HCT116 (cell line): ENCODE data around the gene SYNE4. TPM values are rescaled to one million over a fixed set of nuclear protein-coding genes. Genes with fewer than 3 reads are reported as not detected.

ENCODE experiments used
- ATAC-seq: fragments of 200-7000 bp; cut with Tn5 transposase; 2 replicates; pipeline ENCODE4 v1.9.1; 2020; ENCODE audit warnings: mild to moderate bottlenecking, moderate library complexity
- BruUV-seq: library from RNA; stranded (reverse); fragments of 400-500 nt; replicated peaks from 2 replicates; lab custom pipeline; 2021; lab: Mats Ljungman, UMichigan
- CTCF ChIA-PET: fragments of 300-600 bp; sonication (Branson Sonifier 250); formaldehyde crosslinking; loops from one replicate; lab custom pipeline; 2021; ENCODE audit warnings: antibody characterized with exemption; lab: Charles Lee
- POLR2A ChIA-PET: fragments of 300-600, 350-600 bp; sonication (Branson Sonifier 250); formaldehyde crosslinking; loops from one replicate; lab custom pipeline; 2021; ENCODE audit warnings: antibody characterized with exemption; lab: Charles Lee
- RAD21 ChIA-PET, 2 experiments: fragments of 300-600 bp; sonication (Branson Sonifier 250); formaldehyde crosslinking; loops; one replicate each; lab custom pipeline; 2023; ENCODE audit warnings: low total read pairs in 2 of 2; ENCODE audit not compliant: uncharacterized antibody in 2 of 2, unreplicated experiment in 2 of 2, low non-redundant PET in 1 of 2; lab: Charles Lee
- DNase-seq: peaks from one replicate; pipeline ENCODE4 v3.0.0-alpha.2; 2010; ENCODE audit warnings: low read depth, low spot score
- H2AFZ ChIP-seq: fragments of 200-600 bp; shearing (Covaris generic), sonication (generic); 2 replicates; pipeline ENCODE4 v1.6.1; 2017; ENCODE audit warnings: low read depth, mixed run types, mixed read lengths, antibody characterized with exemption, low read length; ENCODE audit not compliant: poor library complexity, severe bottlenecking
- H3K27ac ChIP-seq: 2 replicates; pipeline ENCODE4 v1.5.1; 2012; ENCODE audit warnings: low read depth, low read length
- H3K27me3 ChIP-seq: fragments of 200-600 bp; sonication (generic); 2 replicates; pipeline ENCODE4 v1.6.1; 2016; ENCODE audit warnings: mixed run types, low read length, mixed read lengths; ENCODE audit not compliant: insufficient read depth
- H3K36me3 ChIP-seq, 2 experiments: fragments of 200-500 bp in 1 of 2; fragments of 200-600 bp in 1 of 2; sonication (Bioruptor generic) in 1 of 2; sonication (generic) in 1 of 2; 2 replicates each; pipeline versions ENCODE4 v1.5.1 to v1.6.1; 2014 to 2016; ENCODE audit warnings: low read length in 2 of 2, inconsistent platforms in 1 of 2, mixed read lengths in 1 of 2, mixed run types in 1 of 2; ENCODE audit not compliant: insufficient read depth in 2 of 2, control insufficient read depth in 1 of 2
- H3K4me1 ChIP-seq, 2 experiments: fragments of 200-600 bp in 1 of 2; sonication (generic) in 1 of 2; 2 replicates each; pipeline versions ENCODE4 v1.5.1 to v1.6.1; 2012 to 2017; ENCODE audit warnings: low read length in 2 of 2, inconsistent platforms in 1 of 2, mild to moderate bottlenecking in 1 of 2, mixed read lengths in 1 of 2, mixed run types in 1 of 2, moderate library complexity in 1 of 2; ENCODE audit not compliant: insufficient read depth in 2 of 2, control insufficient read depth in 1 of 2
- H3K4me2 ChIP-seq: fragments of 200-600 bp; sonication (generic); 2 replicates; pipeline ENCODE4 v1.6.1; 2017; ENCODE audit warnings: mixed run types, low read length, mixed read lengths
- H3K4me3 ChIP-seq, 2 experiments: fragments of 200-600 bp in 1 of 2; sonication (generic) in 1 of 2; replicated peaks in 1 of 2; 2 replicates each; pipeline ENCODE4 v1.5.1; 2011 to 2016; ENCODE audit warnings: low read length in 2 of 2, control low read depth in 1 of 2, low read depth in 1 of 2, mild to moderate bottlenecking in 1 of 2, mixed read lengths in 1 of 2, mixed run types in 1 of 2
- H3K79me2 ChIP-seq: fragments of 200-600 bp; sonication (generic); 2 replicates; pipeline ENCODE4 v1.6.1; 2017; ENCODE audit warnings: mild to moderate bottlenecking, mixed run types, low read length, moderate library complexity, mixed read lengths; ENCODE audit not compliant: insufficient read depth
- H3K9ac ChIP-seq: fragments of 200-600 bp; sonication (generic); 2 replicates; pipeline ENCODE4 v1.6.1; 2016; ENCODE audit warnings: low read length, mixed read lengths
- H3K9me2 ChIP-seq: fragments of 200-600 bp; sonication (generic), shearing (Covaris generic); 2 replicates; pipeline ENCODE4 v1.6.1; 2017; ENCODE audit warnings: mixed run types, mild to moderate bottlenecking, moderate library complexity; ENCODE audit not compliant: insufficient read depth
- H3K9me3 ChIP-seq, 2 experiments: fragments of 200-500 bp in 1 of 2; fragments of 200-600 bp in 1 of 2; sonication (Bioruptor generic) in 1 of 2; sonication (generic) in 1 of 2; 2 replicates each; pipeline ENCODE4 v1.6.1; 2014 to 2017; ENCODE audit warnings: low read length in 2 of 2, mixed read lengths in 2 of 2, inconsistent platforms in 1 of 2, low read depth in 1 of 2, mild to moderate bottlenecking in 1 of 2, mixed run types in 1 of 2, moderate library complexity in 1 of 2; ENCODE audit not compliant: control insufficient read depth in 1 of 2, insufficient read depth in 1 of 2
- H4K20me1 ChIP-seq: fragments of 200-600 bp; sonication (generic), shearing (Covaris generic); 2 replicates; pipeline ENCODE4 v1.6.1; 2017; ENCODE audit warnings: mixed run types, mild to moderate bottlenecking, moderate library complexity; ENCODE audit not compliant: insufficient read depth
- EGR1 ChIP-seq: IDR thresholded peaks from 2 replicates; pipeline ENCODE4 v1.6.1; 2012; ENCODE audit warnings: low read depth
- ELF1 ChIP-seq: IDR thresholded peaks from 2 replicates; pipeline ENCODE4 v1.6.1; 2012; ENCODE audit warnings: low read depth, borderline replicate concordance
- EZH2 ChIP-seq: fragments of 200-600 bp; sonication (generic); IDR thresholded peaks from 2 replicates; pipeline ENCODE4 v1.6.1; 2017; ENCODE audit warnings: antibody characterized with exemption, mixed run types
- EZH2phosphoT487 ChIP-seq: fragments of 200-600 bp; IDR thresholded peaks from 2 replicates; pipeline ENCODE4 v1.6.1; 2018; ENCODE audit warnings: antibody characterized with exemption, borderline replicate concordance
- FOSL1 ChIP-seq: IDR thresholded peaks from 2 replicates; pipeline ENCODE4 v1.6.1; 2012; ENCODE audit warnings: low read depth
- JUND ChIP-seq: IDR thresholded peaks from 2 replicates; pipeline ENCODE4 v1.6.1; 2012
- POLR2A ChIP-seq: IDR thresholded peaks from 2 replicates; pipeline ENCODE4 v1.7.0; 2011; ENCODE audit warnings: borderline replicate concordance; ENCODE audit not compliant: insufficient read depth, insufficient read length; ENCODE audit errors: extremely low read depth
- POLR2AphosphoS5 ChIP-seq: IDR thresholded peaks from 2 replicates; pipeline ENCODE4 v1.6.1; 2011; ENCODE audit warnings: mild to moderate bottlenecking, low read depth, low read length, moderate library complexity
- RAD21 ChIP-seq: IDR thresholded peaks from 2 replicates; pipeline ENCODE4 v1.6.1; 2012; ENCODE audit warnings: low read depth, mild to moderate bottlenecking
- SIN3A ChIP-seq: IDR thresholded peaks from 2 replicates; pipeline ENCODE4 v1.6.1; 2012; ENCODE audit warnings: low read depth
- SP1 ChIP-seq: IDR thresholded peaks from 2 replicates; pipeline ENCODE4 v1.6.1; 2012; ENCODE audit warnings: low read depth
- SRF ChIP-seq: IDR thresholded peaks from 2 replicates; pipeline ENCODE4 v1.6.1; 2012; ENCODE audit warnings: low read depth
- TCF7L2 ChIP-seq: IDR thresholded peaks from 2 replicates; pipeline ENCODE4 v1.7.0; 2011; ENCODE audit warnings: borderline replicate concordance, inconsistent platforms; ENCODE audit not compliant: insufficient read depth, insufficient read length; ENCODE audit errors: extremely low read depth
- YY1 ChIP-seq: IDR thresholded peaks from 2 replicates; pipeline ENCODE4 v1.6.1; 2011; ENCODE audit warnings: low read length, low read depth, moderate library complexity, mild to moderate bottlenecking; ENCODE audit not compliant: insufficient replicate concordance; ENCODE audit errors: extremely low read depth
- ZNF274 ChIP-seq: fragments of 200-500 bp; sonication (Bioruptor generic); IDR thresholded peaks from 2 replicates; pipeline ENCODE4 v1.6.1; 2014; ENCODE audit warnings: mild to moderate bottlenecking, low read depth, low read length, inconsistent platforms
- intact Hi-C: fragments of 100-400 bp; cut with micrococcal nuclease; formaldehyde crosslinking; loops from 2 replicates; pipeline ENCODE4 v1.10.0; 2022
- total RNA-seq: library from RNA; stranded (reverse); gene quantifications from one replicate; pipeline ENCODE4 v1.2.1, GENCODE V29; 2021; ENCODE audit not compliant: unreplicated experiment
- TF ChIP-seq, protein P1 (sequence below): IDR thresholded peaks from 2 replicates; pipeline ENCODE4 v1.6.1; 2012
- TF ChIP-seq, protein P2 (sequence below), 3 experiments: fragments of 200-600 bp in 1 of 3; sonication (generic) in 1 of 3; IDR thresholded peaks in 2 of 3; conservative IDR thresholded peaks in 1 of 3; 2 replicates each; pipeline ENCODE4 v1.5.1; 2012 to 2017; ENCODE audit warnings: low read depth in 2 of 3, low read length in 2 of 3, antibody characterized with exemption in 1 of 3, borderline replicate concordance in 1 of 3, control low read depth in 1 of 3, mild to moderate bottlenecking in 1 of 3, mixed read lengths in 1 of 3, mixed run types in 1 of 3, moderate library complexity in 1 of 3; ENCODE audit not compliant: insufficient read depth in 1 of 3
- TF ChIP-seq, protein P3 (sequence below): IDR thresholded peaks from 2 replicates; pipeline ENCODE4 v1.6.1; 2012

The SYNE4 gene
- total RNA-seq, 1 experiment from 2014 or later, result 27.9 TPM

DNA sequence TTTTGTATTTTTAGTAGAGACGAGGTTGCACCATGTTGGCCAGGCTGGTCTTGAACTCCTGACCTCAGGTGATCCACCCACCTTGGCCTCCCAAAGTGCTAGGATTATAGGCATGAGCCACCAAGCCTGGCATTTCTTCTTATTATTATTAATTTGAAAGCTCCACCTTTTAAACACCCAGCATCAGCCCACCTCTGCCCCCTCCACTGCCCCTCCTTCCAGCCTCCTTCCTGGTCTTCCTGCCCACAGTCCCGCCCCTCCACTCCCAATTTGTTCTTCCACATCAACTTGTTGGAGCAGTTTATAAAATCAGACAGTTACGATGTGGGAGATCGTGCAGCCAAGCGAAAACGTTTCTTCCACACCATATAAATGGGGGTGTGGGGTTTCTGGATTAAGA is 31.9 kb upstream of the SYNE4 start:
- H3K4me2 ChIP-seq, result no peak overlapping the region
- H3K9ac ChIP-seq, result no peak overlapping the region
- H3K9me3 ChIP-seq, result no peaks in the 10 kb centered on the region
- no peak overlapping the region for H3K27ac ChIP-seq
- no TSS peak for BruUV-seq
- H3K9me2 ChIP-seq, result no peaks in the 10 kb centered on the region
- H3K4me3 ChIP-seq, result no peak overlapping the region
- TF ChIP-seq SP1, result no peak
- no peak for TF ChIP-seq FOSL1
- TF ChIP-seq JUND, result no peak
- TF ChIP-seq RAD21, result no peak
- TF ChIP-seq ELF1, result no peak
- TF ChIP-seq POLR2A, result no peak
- TF ChIP-seq, protein P1, sequence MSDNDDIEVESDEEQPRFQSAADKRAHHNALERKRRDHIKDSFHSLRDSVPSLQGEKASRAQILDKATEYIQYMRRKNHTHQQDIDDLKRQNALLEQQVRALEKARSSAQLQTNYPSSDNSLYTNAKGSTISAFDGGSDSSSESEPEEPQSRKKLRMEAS, result no peak
- no peak for TF ChIP-seq POLR2AphosphoS5
- TF ChIP-seq, protein P2, sequence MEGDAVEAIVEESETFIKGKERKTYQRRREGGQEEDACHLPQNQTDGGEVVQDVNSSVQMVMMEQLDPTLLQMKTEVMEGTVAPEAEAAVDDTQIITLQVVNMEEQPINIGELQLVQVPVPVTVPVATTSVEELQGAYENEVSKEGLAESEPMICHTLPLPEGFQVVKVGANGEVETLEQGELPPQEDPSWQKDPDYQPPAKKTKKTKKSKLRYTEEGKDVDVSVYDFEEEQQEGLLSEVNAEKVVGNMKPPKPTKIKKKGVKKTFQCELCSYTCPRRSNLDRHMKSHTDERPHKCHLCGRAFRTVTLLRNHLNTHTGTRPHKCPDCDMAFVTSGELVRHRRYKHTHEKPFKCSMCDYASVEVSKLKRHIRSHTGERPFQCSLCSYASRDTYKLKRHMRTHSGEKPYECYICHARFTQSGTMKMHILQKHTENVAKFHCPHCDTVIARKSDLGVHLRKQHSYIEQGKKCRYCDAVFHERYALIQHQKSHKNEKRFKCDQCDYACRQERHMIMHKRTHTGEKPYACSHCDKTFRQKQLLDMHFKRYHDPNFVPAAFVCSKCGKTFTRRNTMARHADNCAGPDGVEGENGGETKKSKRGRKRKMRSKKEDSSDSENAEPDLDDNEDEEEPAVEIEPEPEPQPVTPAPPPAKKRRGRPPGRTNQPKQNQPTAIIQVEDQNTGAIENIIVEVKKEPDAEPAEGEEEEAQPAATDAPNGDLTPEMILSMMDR (IDR thresholded peaks at IDR 0.05 in 2 of 3, conservative IDR thresholded peaks at IDR 0.05 in 1 of 3; ENCODE audit: borderline replicate concordance in 1 of 3, insufficient read depth in 1 of 3, low read depth in 2 of 3, low read length in 2 of 3), result no peak
- TF ChIP-seq YY1, result no peak
- no peak for TF ChIP-seq ZNF274
- TF ChIP-seq SRF, result no peak
- TF ChIP-seq EZH2phosphoT487, result no peak
- TF ChIP-seq SIN3A, result no peak
- TF ChIP-seq, protein P3, sequence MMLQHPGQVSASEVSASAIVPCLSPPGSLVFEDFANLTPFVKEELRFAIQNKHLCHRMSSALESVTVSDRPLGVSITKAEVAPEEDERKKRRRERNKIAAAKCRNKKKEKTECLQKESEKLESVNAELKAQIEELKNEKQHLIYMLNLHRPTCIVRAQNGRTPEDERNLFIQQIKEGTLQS, result no peak
- no peak for TF ChIP-seq EGR1
- TF ChIP-seq TCF7L2, result no peak
- no peak for TF ChIP-seq EZH2
- ChIA-PET POLR2A (no interaction called here), RAD21 (no interaction called here), CTCF (interaction anchor here (1.1 kb wide), 1 partner anchor 13 kb away, joined by 3 read pairs; the partner anchor contains the start of gene THAP8)
- H3K36me3 ChIP-seq, result no peaks in the 10 kb centered on the region
- ATAC-seq (no peak), DNase-seq (no peak)
- H3K4me1 ChIP-seq, result no peaks in the 10 kb centered on the region
- no peaks in the 10 kb centered on the region for H3K27me3 ChIP-seq
- intact Hi-C loops, result no loop called here
- no peak overlapping the region for H2AFZ ChIP-seq
- no peaks in the 10 kb centered on the region for H3K79me2 ChIP-seq
- H4K20me1 ChIP-seq, result no peaks in the 10 kb centered on the region
